HepG2 (cell line): ENCODE data around the gene SAMD15. TPM values are rescaled to one million over a fixed set of nuclear protein-coding genes. Genes with fewer than 3 reads are reported as not detected.

ENCODE experiments used
- CHD4 ChIP-seq: fragments of 200-600 bp; sonication (generic); IDR thresholded peaks from 2 replicates; pipeline ENCODE4 v1.7.0; 2017; ENCODE audit warnings: mild to moderate bottlenecking, low read length, borderline replicate concordance
- CTCF ChIP-seq: sonication (generic); formaldehyde crosslinking; IDR thresholded peaks from 2 replicates; pipeline ENCODE4 v1.5.0; 2020; ENCODE audit warnings: mild to moderate bottlenecking, missing genetic modification reagents, moderate library complexity
- EP300 ChIP-seq, 3 experiments: sonication (generic) in 1 of 3; formaldehyde crosslinking in 1 of 3; IDR thresholded peaks; 2 replicates each; pipeline versions ENCODE4 v1.5.1 to v1.6.1; 2011 to 2020; ENCODE audit warnings: low read depth in 2 of 3, low read length in 2 of 3, borderline replicate concordance in 1 of 3, improper control_type of control experiment in 1 of 3, mild to moderate bottlenecking in 1 of 3, missing genetic modification reagents in 1 of 3, moderate library complexity in 1 of 3
- FOSL1 ChIP-seq: sonication (generic); formaldehyde crosslinking; IDR thresholded peaks from 2 replicates; pipeline ENCODE4 v1.9.0; 2021; ENCODE audit warnings: missing genetic modification reagents, borderline replicate concordance
- FOXK2 ChIP-seq: fragments of 450-650 bp; IDR thresholded peaks from 2 replicates; pipeline ENCODE4 v1.6.1; 2016
- HDAC2 ChIP-seq: sonication (generic); formaldehyde crosslinking; IDR thresholded peaks from 2 replicates; pipeline ENCODE4 v1.4.0; 2020; ENCODE audit warnings: missing genetic modification reagents
- HNF4A ChIP-seq: sonication (generic); formaldehyde crosslinking; IDR thresholded peaks from 2 replicates; pipeline ENCODE4 v1.4.0; 2020; ENCODE audit warnings: missing genetic modification reagents
- KAT7 ChIP-seq: IDR thresholded peaks from 2 replicates; pipeline ENCODE4 v1.6.1; 2018; ENCODE audit warnings: borderline replicate concordance, missing compliant biosample characterization
- MTF1 ChIP-seq: sonication (generic); formaldehyde crosslinking; IDR thresholded peaks from 2 replicates; pipeline ENCODE4 v1.5.0; 2020; ENCODE audit warnings: missing genetic modification reagents
- NFATC3 ChIP-seq: sonication (generic); formaldehyde crosslinking; IDR thresholded peaks from 2 replicates; pipeline ENCODE4 v1.5.1; 2020; ENCODE audit warnings: mild to moderate bottlenecking, missing genetic modification reagents
- POGZ ChIP-seq: sonication (generic); formaldehyde crosslinking; IDR thresholded peaks from 2 replicates; pipeline ENCODE4 v1.4.0; 2020; ENCODE audit warnings: mild to moderate bottlenecking, missing genetic modification reagents
- RAD51 ChIP-seq: fragments of 450-650 bp; IDR thresholded peaks from 2 replicates; pipeline ENCODE4 v1.6.1; 2016; ENCODE audit warnings: borderline replicate concordance
- RELA ChIP-seq: sonication (generic); formaldehyde crosslinking; IDR thresholded peaks from 2 replicates; pipeline ENCODE4 v1.4.0; 2020; ENCODE audit warnings: missing genetic modification reagents
- SALL1 ChIP-seq: sonication (generic); formaldehyde crosslinking; IDR thresholded peaks from 2 replicates; pipeline ENCODE4 v1.8.0; 2022; ENCODE audit warnings: mild to moderate bottlenecking, missing genetic modification reagents
- SOX5 ChIP-seq: IDR thresholded peaks from 2 replicates; pipeline ENCODE4 v1.6.1; 2016; ENCODE audit warnings: borderline replicate concordance
- TFAP4 ChIP-seq: sonication (generic); IDR thresholded peaks from 2 replicates; pipeline ENCODE4 v1.6.1; 2016; ENCODE audit warnings: low read depth, borderline replicate concordance
- XRCC5 ChIP-seq: fragments of 200-400 bp; formaldehyde crosslinking; optimal IDR thresholded peaks from 2 replicates; pipeline ENCODE3; 2017; ENCODE audit warnings: mild to moderate bottlenecking, low read length
- ZMYM2 ChIP-seq: sonication (generic); formaldehyde crosslinking; IDR thresholded peaks from 2 replicates; pipeline ENCODE4 v1.8.0; 2022; ENCODE audit warnings: mild to moderate bottlenecking, missing genetic modification reagents
- ZNF205 ChIP-seq: IDR thresholded peaks from 2 replicates; pipeline ENCODE4 v1.6.1; 2018; ENCODE audit warnings: missing biosample characterization, missing genetic modification reagents
- ZNF232 ChIP-seq: sonication (generic); formaldehyde crosslinking; IDR thresholded peaks from 2 replicates; pipeline ENCODE4 v1.4.0; 2020; ENCODE audit warnings: missing genetic modification reagents, borderline replicate concordance
- ZNF317 ChIP-seq: sonication (generic); formaldehyde crosslinking; IDR thresholded peaks from 2 replicates; pipeline ENCODE4 v1.5.0; 2020; ENCODE audit warnings: mild to moderate bottlenecking, missing genetic modification reagents
- ZNF557 ChIP-seq: sonication (generic); formaldehyde crosslinking; IDR thresholded peaks from 2 replicates; pipeline ENCODE4 v1.4.0; 2020; ENCODE audit warnings: missing genetic modification reagents
- ZNF616 ChIP-seq: sonication (generic); formaldehyde crosslinking; IDR thresholded peaks from 2 replicates; pipeline ENCODE4 v1.5.0; 2020; ENCODE audit warnings: low read depth, mild to moderate bottlenecking, missing genetic modification reagents
- ZNF878 ChIP-seq: sonication (generic); formaldehyde crosslinking; IDR thresholded peaks from 2 replicates; pipeline ENCODE4 v1.8.1; 2023; ENCODE audit warnings: mild to moderate bottlenecking, missing genetic modification reagents, moderate library complexity
- ZNF879 ChIP-seq: sonication (generic); formaldehyde crosslinking; IDR thresholded peaks from 2 replicates; pipeline ENCODE4 v1.8.1; 2023; ENCODE audit warnings: missing genetic modification reagents
- ZSCAN21 ChIP-seq: sonication (generic); formaldehyde crosslinking; IDR thresholded peaks from 2 replicates; pipeline ENCODE4 v1.8.0; 2022; ENCODE audit warnings: mild to moderate bottlenecking, missing genetic modification reagents, moderate library complexity, borderline replicate concordance
- polyA plus RNA-seq, 8 experiments: library from polyadenylated mRNA; depleted of rRNA in 3 of 8; stranded (reverse) in 7 of 8; unstranded in 1 of 8; fragments of >200 nt; fragmentation: Illumina TruSeq in 4 of 8; extraction: Trizol in 4 of 8; gene quantifications; 2 replicates each; pipeline versions ENCODE4 v1.2.1 to v1.2.3, GENCODE V29; 2011 to 2016; ENCODE audit warnings: low read depth in 4 of 8, missing spikeins in 1 of 8, mixed read lengths in 1 of 8; ENCODE audit not compliant: insufficient read depth in 1 of 8
- total RNA-seq, 5 experiments: library from RNA; depleted of rRNA; stranded (reverse); fragments of >200 nt; fragmentation: Illumina TruSeq; extraction: Trizol; gene quantifications; 2 replicates each; pipeline ENCODE4 v1.2.3, GENCODE V29; 2016; ENCODE audit warnings: low read depth in 1 of 5
- TF ChIP-seq, protein P1 (sequence below): IDR thresholded peaks from 2 replicates; pipeline ENCODE4 v1.6.1; 2016; ENCODE audit warnings: missing genetic modification reagents, missing compliant biosample characterization
- TF ChIP-seq, protein P2 (sequence below): sonication (generic); formaldehyde crosslinking; IDR thresholded peaks from 2 replicates; pipeline ENCODE4 v1.5.0; 2020; ENCODE audit warnings: mild to moderate bottlenecking, missing genetic modification reagents

Gene SAMD15
- total and polyA plus RNA-seq, 2 of the 13 experiments (the other 11 are each of a cell fraction or from before 2014, with no cell fraction given): 0.09 to 1.3 TPM

- peak; percentile 65; the same call in 1 of the 2 replicates for TF ChIP-seq HDAC2 (CRISPR knock-in tag)
- TF ChIP-seq, protein P1, sequence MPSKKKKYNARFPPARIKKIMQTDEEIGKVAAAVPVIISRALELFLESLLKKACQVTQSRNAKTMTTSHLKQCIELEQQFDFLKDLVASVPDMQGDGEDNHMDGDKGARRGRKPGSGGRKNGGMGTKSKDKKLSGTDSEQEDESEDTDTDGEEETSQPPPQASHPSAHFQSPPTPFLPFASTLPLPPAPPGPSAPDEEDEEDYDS (CRISPR knock-in tag): no peak
- TF ChIP-seq ZNF879 (CRISPR knock-in tag): no peak
- no peak for TF ChIP-seq ZNF878
- TF ChIP-seq, protein P2, sequence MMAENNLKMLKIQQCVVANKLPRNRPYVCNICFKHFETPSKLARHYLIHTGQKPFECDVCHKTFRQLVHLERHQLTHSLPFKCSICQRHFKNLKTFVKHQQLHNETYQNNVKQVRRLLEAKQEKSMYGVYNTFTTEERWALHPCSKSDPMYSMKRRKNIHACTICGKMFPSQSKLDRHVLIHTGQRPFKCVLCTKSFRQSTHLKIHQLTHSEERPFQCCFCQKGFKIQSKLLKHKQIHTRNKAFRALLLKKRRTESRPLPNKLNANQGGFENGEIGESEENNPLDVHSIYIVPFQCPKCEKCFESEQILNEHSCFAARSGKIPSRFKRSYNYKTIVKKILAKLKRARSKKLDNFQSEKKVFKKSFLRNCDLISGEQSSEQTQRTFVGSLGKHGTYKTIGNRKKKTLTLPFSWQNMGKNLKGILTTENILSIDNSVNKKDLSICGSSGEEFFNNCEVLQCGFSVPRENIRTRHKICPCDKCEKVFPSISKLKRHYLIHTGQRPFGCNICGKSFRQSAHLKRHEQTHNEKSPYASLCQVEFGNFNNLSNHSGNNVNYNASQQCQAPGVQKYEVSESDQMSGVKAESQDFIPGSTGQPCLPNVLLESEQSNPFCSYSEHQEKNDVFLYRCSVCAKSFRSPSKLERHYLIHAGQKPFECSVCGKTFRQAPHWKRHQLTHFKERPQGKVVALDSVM (CRISPR knock-in tag): peak; percentile 84
- no peak for TF ChIP-seq KAT7 (CRISPR knock-in tag)
- no peak for TF ChIP-seq CTCF (CRISPR knock-in tag)
- no peak for TF ChIP-seq ZNF616 (CRISPR knock-in tag)
- no peak for TF ChIP-seq RAD51
- TF ChIP-seq SALL1: no peak; the same call in 1 of the 2 replicates
- peak; percentile 38; the same call in 1 of the 2 replicates for TF ChIP-seq FOXK2
- TF ChIP-seq XRCC5: no peak
- no peak for TF ChIP-seq ZNF317
- peak in 1 of 2 experiments; percentile 38; a peak in 1 of 4 replicates for TF ChIP-seq EP300 (IDR thresholded peaks at IDR 0.05; ENCODE audit: low read depth in 2 of 2, low read length in 2 of 2)
- TF ChIP-seq EP300 (CRISPR knock-in tag; IDR thresholded peaks at IDR 0.05; ENCODE audit: borderline replicate concordance): no peak
- TF ChIP-seq FOSL1: no peak
- no peak for TF ChIP-seq ZSCAN21 (CRISPR knock-in tag)
- no peak for TF ChIP-seq ZNF232 (CRISPR knock-in tag)
- no peak for TF ChIP-seq ZNF205 (CRISPR knock-in tag)
- TF ChIP-seq ZNF557 (CRISPR knock-in tag): 0 out of 2 replicates have a peak, but pooled peaks have one; percentile 55
- TF ChIP-seq HNF4A (CRISPR knock-in tag): peak; percentile 58
- TF ChIP-seq POGZ (CRISPR knock-in tag): peak; percentile 45; the same call in 1 of the 2 replicates
- TF ChIP-seq NFATC3 (CRISPR knock-in tag): no peak
- no peak for TF ChIP-seq MTF1 (CRISPR knock-in tag)
- 0 out of 2 replicates have a peak, but pooled peaks have one; percentile 24 for TF ChIP-seq ZMYM2 (CRISPR knock-in tag)
- TF ChIP-seq CHD4: no peak
- no peak for TF ChIP-seq RELA (CRISPR knock-in tag)
- peak; percentile 83 for TF ChIP-seq TFAP4
- 0 out of 2 replicates have a peak, but pooled peaks have one; percentile 35 for TF ChIP-seq SOX5 (CRISPR knock-in tag)
Measured at GRCh38 chr14:77353469-77354141, 23.6 kb upstream of the SAMD15 start (continued).
